ENCODE data around the gene RPS6KA4.

Gene RPS6KA4

DNA sequence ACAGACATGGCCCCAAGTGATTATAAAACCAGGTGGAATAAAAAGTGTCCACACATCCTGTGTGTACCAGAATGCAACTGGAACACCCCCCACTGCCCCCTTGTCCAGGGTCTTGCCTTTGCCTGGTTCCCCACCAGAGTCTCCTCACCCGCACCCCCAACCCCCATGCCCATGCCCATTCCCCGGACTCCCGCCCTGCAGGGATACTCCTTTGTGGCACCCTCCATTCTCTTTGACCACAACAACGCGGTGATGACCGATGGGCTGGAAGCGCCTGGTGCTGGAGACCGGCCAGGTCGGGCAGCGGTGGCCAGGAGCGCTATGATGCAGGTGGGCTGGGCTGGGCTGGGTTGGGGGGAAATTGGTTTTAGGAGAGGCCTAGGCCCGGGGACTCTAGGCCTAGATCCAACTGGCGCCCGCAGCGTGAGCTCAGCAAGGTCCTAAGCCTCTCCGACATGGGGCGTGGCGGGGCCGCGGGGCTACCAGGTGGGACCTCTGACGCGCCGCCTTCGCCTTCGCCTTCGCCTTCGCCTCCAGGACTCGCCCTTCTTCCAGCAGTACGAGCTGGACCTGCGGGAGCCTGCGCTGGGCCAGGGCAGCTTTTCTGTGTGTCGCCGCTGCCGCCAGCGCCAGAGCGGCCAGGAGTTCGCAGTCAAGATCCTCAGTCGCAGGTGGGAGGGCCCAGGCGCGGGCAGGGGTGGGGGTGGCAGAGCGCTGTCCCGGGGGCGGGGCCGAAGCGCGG, 9.1 kb downstream of the RPS6KA4 start:
- Histone ChIP-seq H2AFZ (ENCODE audit: low read depth, low read length) (no peak overlapping the region), H3K4me3 (ENCODE audit: low read depth in 1 of 2, low read length in 2 of 2) (no peak overlapping the region), H3K27ac (ENCODE audit: low read length) (no peak overlapping the region), H3K4me1 (ENCODE audit: insufficient read depth, low read length) (no peaks in the 10 kb centered on the region), H3K9me3 (ENCODE audit: insufficient read depth, low read length, severe bottlenecking) (no peaks in the 10 kb centered on the region), H3K27me3 (ENCODE audit: insufficient read depth, low read length, poor library complexity) (no peaks in the 10 kb centered on the region), H3K36me3 (ENCODE audit: insufficient read depth, low read length) (peaks cover 57% of the 10 kb centered on the region), H3K4me2 (ENCODE audit: insufficient read depth, low read length) (no peak overlapping the region), H4K20me1 (ENCODE audit: insufficient read depth, low read length) (0 out of 2 replicates have a peak, but pooled peaks cover 3% of the 10 kb centered on the region), H3K79me2 (ENCODE audit: insufficient read depth, low read length) (no peaks in the 10 kb centered on the region), H3K9ac (ENCODE audit: low read depth, low read length) (no peak overlapping the region)
- DNase-seq (no peak), ATAC-seq (ENCODE audit: insufficient read depth, low read depth) (no peak)
- TF ChIP-seq EZH2 (IDR thresholded peaks at IDR 0.05; ENCODE audit: borderline replicate concordance, low read depth, low read length, severe bottlenecking), result no peak
- TF ChIP-seq CTCF (IDR thresholded peaks at IDR 0.05; ENCODE audit: borderline replicate concordance, extremely low read depth, low read length, poor library complexity, severe bottlenecking), result no peak

DNA sequence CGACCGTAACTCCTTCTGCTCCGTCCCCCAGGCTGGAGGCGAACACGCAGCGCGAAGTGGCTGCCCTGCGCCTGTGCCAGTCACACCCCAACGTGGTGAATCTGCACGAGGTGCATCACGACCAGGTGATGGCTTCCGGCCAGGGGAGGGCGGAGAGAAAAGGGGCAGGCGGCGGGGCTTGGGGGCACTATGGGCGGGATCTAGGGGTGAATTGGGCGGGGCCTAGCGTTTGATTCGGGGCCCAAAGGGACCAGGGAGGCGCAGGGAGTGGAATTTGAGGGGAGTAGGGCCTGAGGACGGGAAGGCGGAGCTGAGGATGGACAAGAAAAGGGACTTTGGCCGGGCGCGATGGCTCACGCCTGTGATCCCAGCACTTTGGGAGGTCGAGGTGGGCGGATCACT, 9.7 kb downstream of the RPS6KA4 start:
- H3K9me3 ChIP-seq (ENCODE audit: insufficient read depth, low read length, severe bottlenecking), result no peaks in the 10 kb centered on the region
- no peaks in the 10 kb centered on the region for H3K27me3 ChIP-seq (ENCODE audit: insufficient read depth, low read length, poor library complexity)
- no peaks in the 10 kb centered on the region for H3K4me1 ChIP-seq (ENCODE audit: insufficient read depth, low read length)
- no peak overlapping the region for H2AFZ ChIP-seq (ENCODE audit: low read depth, low read length)
- H3K9ac ChIP-seq (ENCODE audit: low read depth, low read length), result no peak overlapping the region
- no peaks in the 10 kb centered on the region for H3K79me2 ChIP-seq (ENCODE audit: insufficient read depth, low read length)
- H3K4me3 ChIP-seq (ENCODE audit: low read depth in 1 of 2, low read length in 2 of 2), result no peak overlapping the region
- DNase-seq (no peak), ATAC-seq (ENCODE audit: insufficient read depth, low read depth) (no peak)
- no peak for TF ChIP-seq CTCF (IDR thresholded peaks at IDR 0.05; ENCODE audit: borderline replicate concordance, extremely low read depth, low read length, poor library complexity, severe bottlenecking)
- TF ChIP-seq EZH2 (IDR thresholded peaks at IDR 0.05; ENCODE audit: borderline replicate concordance, low read depth, low read length, severe bottlenecking), result no peak
- H3K27ac ChIP-seq (ENCODE audit: low read length), result no peak overlapping the region
- no peak overlapping the region for H3K4me2 ChIP-seq (ENCODE audit: insufficient read depth, low read length)
- peaks cover 51% of the 10 kb centered on the region for H3K36me3 ChIP-seq (ENCODE audit: insufficient read depth, low read length)
- H4K20me1 ChIP-seq (ENCODE audit: insufficient read depth, low read length), result 0 out of 2 replicates have a peak, but pooled peaks cover 3% of the 10 kb centered on the region

DNA sequence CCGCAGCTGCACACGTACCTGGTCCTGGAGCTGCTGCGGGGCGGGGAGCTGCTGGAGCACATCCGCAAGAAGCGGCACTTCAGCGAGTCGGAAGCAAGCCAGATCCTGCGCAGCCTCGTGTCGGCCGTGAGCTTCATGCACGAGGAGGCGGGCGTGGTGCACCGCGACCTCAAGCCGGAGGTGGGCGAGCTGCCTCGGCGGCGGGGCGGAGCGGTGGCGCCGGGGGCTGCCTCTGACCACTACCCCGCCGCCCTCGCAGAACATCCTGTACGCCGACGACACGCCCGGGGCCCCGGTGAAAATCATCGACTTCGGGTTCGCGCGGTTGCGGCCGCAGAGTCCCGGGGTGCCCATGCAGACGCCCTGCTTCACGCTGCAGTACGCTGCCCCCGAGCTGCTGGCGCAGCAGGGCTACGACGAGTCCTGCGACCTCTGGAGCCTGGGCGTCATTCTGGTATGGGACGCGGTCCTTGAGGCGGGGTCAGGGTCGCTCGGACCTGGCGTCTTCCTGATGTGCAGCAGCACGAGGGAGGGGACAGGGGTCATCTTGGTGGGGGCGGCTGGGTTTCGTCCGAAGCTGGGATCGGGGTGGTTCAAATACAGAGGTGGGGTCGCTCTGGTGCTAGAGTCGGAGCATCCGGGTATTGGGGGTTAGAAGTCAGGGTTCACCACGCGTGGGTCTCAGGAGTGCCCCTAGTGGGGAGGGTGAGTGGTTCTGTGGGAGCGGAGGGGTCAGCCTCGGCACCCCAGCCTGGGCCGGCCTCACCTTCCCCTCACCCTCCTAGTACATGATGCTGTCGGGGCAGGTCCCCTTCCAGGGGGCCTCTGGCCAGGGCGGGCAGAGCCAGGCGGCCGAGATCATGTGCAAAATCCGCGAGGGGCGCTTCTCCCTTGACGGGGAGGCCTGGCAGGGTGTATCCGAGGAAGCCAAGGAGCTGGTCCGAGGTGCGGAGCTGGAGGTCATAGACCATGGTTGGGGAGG, 10.8 kb downstream of the RPS6KA4 start:
- no peaks in the 10 kb centered on the region for H3K79me2 ChIP-seq (ENCODE audit: insufficient read depth, low read length)
- 0 out of 2 replicates have a peak, but pooled peaks cover 3% of the 10 kb centered on the region for H4K20me1 ChIP-seq (ENCODE audit: insufficient read depth, low read length)
- H3K4me2 ChIP-seq (ENCODE audit: insufficient read depth, low read length), result no peak overlapping the region
- ATAC-seq (ENCODE audit: insufficient read depth, low read depth) (no peak), DNase-seq (no peak)
- H2AFZ ChIP-seq (ENCODE audit: low read depth, low read length), result no peak overlapping the region
- H3K9ac ChIP-seq (ENCODE audit: low read depth, low read length), result no peak overlapping the region
- peaks cover 44% of the 10 kb centered on the region for H3K36me3 ChIP-seq (ENCODE audit: insufficient read depth, low read length)
- H3K4me1 ChIP-seq (ENCODE audit: insufficient read depth, low read length), result no peaks in the 10 kb centered on the region
- no peak for TF ChIP-seq EZH2 (IDR thresholded peaks at IDR 0.05; ENCODE audit: borderline replicate concordance, low read depth, low read length, severe bottlenecking)
- TF ChIP-seq CTCF (IDR thresholded peaks at IDR 0.05; ENCODE audit: borderline replicate concordance, extremely low read depth, low read length, poor library complexity, severe bottlenecking), result peak; percentile 35
- H3K27me3 ChIP-seq (ENCODE audit: insufficient read depth, low read length, poor library complexity), result no peaks in the 10 kb centered on the region
- H3K27ac ChIP-seq (ENCODE audit: low read length), result no peak overlapping the region
- no peaks in the 10 kb centered on the region for H3K9me3 ChIP-seq (ENCODE audit: insufficient read depth, low read length, severe bottlenecking)
- no peak overlapping the region for H3K4me3 ChIP-seq (ENCODE audit: low read depth in 1 of 2, low read length in 2 of 2)
